HG03095 (cell line): ENCODE measurements around the gene RDH16.
"Not testable (repeated sequence)": the region's sequence is repeated elsewhere in the genome, so short reads cannot be mapped to it uniquely, and the experiment has no call there.

Experiments used
- ATAC-seq: cut with Tn5 transposase; IDR thresholded peaks from one replicate; pipeline ENCODE4 v1.9.1; 2021; ENCODE audit warnings: moderate library complexity; ENCODE audit not compliant: unreplicated experiment

The RDH16 gene

DNA sequence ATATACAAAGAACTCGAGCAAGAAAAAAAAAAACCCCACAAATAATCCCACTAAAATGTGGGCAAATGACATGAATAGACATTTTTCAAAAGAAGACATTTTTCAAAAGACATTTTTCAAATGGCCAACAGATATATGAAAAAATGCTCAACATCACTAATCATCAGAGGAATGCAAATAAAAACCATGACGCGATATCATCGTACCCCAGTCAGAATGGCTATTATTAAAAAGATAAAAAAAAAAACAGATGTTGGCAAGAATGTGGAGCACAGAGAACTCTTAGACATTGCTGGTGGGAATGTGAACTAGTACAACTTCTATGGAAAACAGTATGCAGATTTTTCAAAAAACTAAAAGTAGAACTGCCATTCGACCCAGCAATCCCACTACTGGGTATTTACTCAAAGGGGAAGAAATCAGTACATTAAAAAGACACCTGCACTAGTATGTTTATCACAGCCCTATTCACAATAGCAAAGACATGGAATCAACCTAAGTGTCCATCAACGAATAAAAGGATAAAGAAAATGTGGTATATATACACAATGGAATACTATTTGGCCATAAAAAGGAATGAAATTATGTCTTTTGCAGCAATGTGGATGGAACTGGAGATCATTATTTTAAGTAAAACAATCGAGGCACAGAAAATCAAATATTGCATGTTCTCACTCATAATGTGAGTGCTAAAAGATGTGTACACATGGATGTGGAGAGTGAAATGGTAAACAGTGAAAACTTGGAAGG, 32.6 kb upstream of the RDH16 start:
- ATAC-seq, result no peak

DNA sequence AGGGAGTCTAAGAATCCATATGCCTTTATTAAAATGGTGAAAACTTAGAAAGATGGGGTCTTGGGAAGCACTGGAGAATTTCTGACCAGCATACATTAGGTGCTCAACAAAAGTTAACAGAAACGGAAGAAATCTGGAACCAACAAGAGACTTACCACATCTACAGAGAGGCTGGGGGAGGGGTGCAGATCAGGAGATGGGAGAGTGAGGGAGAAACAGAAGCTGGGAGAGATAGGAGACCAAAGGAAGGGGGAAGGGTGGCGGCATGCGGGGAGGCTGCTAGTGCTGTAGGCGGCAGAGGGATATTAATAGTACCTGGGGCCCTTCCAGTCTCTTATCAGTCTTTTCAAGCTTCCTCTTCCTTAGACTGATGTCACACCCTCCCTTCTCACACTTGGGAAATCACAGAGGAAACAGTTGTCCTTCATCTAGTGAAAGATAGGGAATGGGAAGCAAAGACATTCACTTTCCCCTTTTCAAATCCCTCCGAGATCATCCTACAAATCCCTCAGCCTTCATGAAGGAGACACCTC, 30.9 kb upstream of the RDH16 start:
- no peak for ATAC-seq

DNA sequence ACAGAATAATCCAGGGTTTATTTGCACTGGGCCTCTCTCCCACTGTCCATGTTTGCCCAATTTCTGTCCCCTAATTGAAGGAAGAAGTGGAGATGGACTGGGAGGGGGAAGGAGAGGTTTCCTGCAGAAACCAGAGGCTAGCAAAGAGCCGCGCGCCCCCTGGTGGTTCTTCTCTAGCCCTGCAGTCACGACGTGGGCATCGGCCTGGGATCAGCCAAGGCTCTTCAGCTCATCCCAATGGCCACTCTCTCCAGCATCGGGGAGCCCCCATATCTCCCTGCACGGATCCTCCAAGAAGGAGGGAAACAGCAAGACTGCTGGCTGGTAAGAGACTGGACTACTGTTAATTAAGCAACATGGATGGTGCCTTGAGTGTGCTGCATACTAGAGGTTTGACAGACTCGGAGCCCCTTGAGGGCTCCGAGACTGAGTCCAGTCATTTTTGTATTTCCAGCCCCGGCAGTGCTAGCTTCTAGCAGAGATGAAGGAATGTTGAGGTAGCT, 30.2 kb upstream of the RDH16 start:
- no peak for ATAC-seq

DNA sequence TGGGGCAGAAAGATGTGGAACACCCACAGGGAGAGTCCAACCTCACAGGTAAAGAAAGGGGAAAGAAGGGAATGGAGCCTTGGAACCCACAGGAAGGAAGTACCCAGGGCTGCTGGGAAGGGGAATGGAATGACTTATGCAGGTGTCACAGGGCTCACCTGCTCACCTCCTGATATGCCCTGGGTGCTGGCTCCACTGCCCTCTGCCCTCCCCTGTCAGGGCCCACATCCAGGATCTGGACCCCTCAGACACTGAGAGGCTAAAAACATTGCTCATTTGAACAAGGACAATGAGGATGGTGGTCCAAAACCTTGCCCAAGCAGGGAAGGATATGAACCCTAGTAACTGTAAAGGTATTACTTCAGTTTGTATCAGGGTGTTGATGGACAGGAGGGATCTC, 29.6 kb upstream of the RDH16 start:
- no peak for ATAC-seq

DNA sequence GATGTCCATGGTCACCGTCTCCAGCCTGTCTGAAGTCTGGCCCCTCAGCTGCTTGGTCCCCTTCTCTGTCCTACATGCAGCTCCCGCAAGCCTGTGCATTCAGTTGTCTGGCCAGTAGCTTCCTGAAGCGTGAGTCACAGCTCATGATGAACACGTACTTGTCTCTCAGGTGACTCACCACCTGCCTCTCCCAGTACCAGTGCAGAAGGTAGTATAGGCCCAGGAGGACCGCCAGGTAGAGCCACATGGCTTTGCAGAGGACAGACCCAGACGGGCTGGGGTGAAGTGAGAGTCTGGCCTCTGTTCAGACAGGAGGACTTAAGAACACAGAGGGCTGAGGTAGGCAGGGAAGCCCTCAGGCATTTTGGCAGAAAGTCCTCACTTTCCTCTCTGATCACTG, 28.3 kb upstream of the RDH16 start:
- ATAC-seq, result not testable (repeated sequence)

DNA sequence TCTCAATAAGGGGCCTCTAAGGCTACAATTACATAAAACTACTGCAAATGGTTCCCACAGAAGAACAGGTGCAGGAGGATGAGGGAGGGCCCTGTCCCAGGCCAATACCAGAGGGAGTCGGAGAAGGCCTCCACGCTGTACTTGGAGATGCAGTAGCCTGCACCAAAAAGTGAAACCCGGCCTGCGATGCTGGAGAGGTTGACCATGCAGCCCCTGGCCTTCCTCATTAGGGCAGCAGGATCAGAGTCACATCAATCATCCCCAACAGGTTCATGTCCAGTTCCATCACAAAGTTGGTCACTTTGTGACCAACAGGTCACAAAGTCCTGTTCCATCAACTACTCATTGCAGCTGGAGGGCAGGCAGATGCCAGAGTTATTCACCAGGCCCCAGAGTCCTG, 26.0 kb upstream of the RDH16 start:
- no peak for ATAC-seq

DNA sequence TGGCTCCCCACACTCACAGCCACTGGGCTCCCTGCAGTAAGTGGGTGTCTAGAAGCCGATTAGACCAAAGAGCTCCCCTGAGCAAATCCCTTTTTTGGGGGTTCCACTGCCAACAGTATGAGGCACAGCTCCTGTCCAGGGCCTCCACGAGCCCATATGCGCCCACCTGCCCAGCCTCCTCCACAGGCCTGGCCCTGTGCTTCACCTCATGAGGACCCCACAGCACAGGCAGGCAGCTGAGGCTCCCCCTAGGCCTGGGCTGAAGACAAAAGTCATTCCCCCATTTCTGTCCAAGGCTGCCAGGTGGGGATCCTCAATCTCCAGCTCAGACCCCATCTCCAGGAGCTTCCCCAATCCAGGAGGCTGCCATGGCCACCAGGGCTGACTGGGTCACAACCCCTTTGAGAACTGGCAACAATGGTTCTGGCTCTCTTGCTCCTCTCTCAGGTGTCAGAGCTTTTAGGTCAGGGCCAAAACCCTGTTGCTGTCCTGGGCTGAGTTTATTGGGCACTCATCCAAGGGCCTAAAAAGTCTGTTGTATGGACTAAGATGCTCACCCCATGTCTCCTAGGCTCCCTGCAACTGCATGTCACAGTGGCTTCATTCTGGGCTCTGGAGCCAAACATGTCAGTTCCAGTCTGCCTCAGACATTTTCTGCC, 25.3 kb upstream of the RDH16 start:
- ATAC-seq, result not testable (repeated sequence)

DNA sequence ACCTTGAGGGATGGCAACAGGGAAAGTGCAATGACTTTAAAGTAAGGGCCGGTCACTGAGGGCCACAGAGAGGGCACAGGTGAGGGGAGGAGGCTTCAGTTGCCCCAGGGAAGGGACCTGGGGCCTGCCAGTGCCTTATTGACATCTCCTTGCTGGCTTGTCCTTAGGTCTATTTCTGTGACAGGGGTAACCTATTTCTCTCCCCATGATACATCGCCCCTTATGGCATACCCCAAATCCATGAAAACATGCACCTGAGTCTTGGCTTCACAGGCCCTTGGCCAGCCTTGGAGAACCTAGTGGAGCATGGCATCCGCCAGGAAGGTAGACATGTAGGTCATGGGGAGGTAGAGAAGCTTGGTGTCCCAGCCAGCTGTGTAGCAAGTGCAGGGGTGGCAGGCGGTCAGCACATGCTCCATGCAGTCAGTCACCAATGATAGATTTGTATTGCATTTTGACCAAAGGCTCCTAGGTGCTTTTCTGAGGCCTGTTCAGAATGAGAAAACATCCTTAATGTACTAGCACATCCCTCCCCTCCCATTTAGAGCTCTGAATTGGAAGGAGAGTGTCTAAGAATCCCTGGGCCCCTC, 23.6 kb upstream of the RDH16 start:
- ATAC-seq, result no peak

DNA sequence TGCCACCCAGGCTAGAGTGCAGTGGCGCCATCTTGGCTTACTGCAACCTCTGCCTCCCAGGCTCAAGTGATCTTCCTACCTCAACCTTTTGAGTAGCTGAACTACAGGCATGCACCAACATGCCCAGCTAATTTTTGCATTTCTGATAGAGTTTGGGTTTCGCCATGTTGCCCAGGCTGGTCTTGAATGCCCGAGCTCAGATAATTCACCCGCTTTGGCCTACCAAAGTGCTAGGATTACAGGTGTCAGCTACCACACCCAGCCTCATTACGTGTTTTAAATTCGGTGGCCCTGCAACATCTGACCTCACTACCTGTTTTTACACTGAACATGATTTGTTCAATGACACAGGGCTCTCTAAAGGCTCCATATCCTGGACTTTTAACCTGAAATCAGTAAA, 22.9 kb upstream of the RDH16 start:
- no peak for ATAC-seq

DNA sequence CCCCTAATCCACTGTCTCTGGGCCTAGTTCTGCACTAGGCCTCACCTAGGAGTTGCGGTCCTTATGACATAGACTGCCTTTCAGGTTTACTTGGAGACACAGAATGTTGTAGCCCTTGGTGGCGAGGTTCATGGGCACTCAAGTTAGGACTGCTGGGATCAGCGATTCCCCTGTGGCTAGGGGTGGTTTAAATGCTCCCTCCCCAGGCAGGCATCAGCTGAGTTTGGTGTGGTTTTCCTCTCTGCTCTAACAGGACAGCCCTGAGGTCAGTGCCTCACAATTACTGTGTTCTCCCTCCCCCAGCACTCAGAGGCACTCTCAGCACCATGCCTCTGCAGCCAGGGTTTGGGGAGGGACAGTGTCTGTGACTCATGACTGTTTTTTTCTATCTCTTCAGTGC, 22.2 kb upstream of the RDH16 start:
- no peak for ATAC-seq

DNA sequence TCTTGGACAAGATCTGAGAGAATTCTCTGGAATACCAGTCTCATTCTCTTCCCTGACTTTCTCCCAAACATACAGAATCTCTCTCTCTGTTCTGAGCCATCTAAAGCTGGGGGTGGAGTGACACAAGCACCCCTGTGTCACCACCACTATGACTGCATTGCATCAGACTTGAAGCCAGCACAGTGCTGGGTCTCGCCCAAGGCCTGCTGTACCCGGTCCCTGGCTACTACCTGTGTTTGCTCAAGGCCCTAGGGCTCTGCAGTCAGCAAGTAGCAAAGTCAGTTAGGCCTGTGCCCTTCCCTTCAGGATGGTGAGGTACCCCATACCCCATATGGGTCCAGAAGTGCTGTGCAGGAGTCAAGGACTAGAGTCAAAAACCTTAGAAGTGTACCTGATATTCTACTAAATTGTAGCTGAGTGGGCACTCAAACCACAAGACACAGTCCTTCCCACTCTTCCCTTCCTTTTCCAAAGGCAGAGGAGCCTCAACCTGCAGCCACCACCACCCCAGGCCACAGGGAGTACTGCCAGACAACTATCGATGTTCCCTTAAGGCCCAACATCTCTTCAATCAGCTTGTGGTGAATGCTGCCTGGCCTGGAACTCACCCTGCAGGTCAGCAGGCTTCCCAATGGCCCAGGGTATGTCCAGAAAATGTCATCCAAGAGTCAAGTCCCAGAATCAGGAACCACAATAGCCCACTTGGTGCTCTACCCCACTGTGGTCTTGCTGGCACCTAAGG, 21.2 kb upstream of the RDH16 start:
- no peak for ATAC-seq

DNA sequence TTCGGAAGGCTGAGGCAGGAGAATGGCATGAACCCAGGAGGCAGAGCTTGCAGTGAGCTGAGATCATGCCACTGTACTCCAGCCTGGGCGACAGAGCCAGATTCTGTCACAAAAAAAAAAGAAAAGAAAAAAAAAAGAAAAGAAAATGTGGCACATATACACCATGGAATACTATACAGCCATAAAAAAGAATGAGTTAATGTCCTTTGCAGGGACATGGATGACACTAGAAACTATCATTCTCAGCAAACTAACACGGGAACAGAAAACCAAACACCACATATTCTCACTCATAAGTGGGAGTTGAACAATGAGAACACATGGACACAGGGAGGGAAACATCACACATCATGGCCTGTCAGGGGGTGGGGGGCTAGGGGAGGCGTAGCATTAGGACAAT, 20.0 kb upstream of the RDH16 start:
- ATAC-seq, result not testable (repeated sequence)

DNA sequence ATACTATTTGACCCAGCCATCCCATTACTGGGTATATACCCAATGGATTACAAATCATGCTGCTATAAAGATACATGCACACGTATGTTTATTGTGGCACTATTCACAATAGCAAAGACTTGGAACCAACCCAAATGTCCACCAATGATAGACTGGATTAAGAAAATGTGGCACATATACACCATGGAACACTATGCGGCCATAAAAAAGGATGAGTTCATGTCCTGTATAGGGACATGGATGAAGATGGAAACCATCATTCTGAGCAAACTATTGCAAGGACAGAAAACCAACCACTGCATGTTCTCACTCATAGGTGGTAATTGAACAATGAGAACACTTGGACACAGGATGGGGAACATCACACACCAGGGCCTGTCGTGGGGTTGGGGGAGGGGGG, 16.8 kb upstream of the RDH16 start:
- ATAC-seq, result not testable (repeated sequence)

DNA sequence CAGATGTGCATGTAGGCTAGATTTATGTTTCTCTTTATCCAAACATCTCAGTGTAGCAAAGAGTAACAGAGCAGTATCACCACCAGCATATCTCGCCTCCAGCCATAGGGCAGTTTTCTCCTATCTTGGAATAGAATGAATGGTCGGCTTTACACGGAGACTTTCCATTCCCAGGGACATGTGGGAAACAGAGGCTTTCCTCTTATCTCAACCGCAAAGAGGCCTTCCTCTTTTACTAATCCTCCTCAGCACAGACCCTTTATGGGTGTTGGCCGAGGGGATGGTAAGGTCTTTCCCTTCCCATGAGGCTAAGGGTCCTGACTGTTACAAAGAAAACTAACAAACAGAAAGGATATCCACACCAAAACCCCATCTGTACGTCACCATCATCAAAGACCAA, 11.5 kb upstream of the RDH16 start:
- ATAC-seq, result not testable (repeated sequence)

DNA sequence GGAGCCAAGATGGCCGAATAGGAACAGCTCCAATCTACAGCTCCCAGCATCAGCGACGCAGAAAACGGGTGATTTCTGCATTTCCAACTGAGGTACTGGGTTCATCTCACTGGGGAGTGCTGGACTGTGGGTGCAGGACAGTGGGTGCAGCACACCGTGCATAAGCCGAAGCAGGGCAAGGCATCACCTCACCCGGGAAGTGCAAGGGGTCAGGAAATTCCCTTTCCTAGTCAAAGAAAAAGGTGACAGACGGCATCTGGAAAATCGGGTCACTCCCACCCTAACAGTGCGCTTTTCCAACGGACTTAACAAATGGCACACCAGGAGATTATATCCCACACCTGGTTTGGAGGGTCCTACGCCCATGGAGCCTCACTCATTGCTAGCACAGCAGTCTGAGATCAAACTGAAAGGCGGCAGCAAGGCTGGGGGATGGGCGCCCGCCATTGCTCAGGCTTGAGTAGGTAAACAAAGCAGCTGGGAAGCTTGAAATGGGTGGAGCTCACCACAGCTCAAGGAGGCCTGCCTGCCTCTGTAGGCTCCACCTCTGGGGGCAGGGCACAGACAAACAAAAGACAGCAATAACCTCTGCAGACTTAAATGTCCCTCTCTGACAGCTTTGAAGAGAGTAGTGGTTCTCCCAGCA, 8.7 kb upstream of the RDH16 start:
- not testable (repeated sequence) for ATAC-seq

DNA sequence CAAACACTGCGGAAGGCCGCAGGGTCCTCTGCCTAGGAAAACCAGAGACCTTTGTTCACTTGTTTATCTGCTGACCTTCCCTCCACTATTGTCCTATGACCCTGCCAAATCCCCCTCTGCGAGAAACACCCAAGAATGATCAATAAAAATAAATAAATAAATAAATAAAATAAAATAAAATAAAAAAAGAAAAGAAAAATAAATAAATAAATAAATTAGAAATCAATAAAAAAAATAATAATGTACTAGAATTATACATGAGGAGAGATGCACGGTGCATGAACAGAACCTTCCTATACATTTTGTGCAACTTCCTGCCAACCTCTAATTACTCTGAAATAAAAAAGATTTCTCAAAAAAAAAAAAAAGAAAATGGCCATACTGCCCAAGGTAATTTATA, 7.7 kb upstream of the RDH16 start:
- not testable (repeated sequence) for ATAC-seq

DNA sequence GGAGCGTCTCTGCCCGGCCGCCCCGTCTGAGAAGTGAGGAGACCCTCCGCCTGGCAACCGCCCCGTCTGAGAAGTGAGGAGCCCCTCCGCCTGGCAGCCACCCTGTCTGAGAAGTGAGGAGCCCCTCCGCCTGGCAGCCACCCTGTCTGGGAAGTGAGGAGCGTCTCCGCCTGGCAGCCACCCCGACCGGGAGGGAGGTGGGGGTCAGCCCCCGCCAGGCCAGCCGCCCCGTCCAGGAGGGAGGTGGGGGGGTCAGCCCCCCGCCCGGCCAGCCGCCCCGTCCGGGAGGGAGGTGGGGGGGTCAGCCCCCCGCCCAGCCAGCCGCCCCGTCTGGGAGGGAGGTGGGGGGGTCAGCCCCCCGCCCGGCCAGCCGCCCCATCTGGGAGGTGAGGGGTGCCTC, 6.1 kb upstream of the RDH16 start:
- not testable (repeated sequence) for ATAC-seq

DNA sequence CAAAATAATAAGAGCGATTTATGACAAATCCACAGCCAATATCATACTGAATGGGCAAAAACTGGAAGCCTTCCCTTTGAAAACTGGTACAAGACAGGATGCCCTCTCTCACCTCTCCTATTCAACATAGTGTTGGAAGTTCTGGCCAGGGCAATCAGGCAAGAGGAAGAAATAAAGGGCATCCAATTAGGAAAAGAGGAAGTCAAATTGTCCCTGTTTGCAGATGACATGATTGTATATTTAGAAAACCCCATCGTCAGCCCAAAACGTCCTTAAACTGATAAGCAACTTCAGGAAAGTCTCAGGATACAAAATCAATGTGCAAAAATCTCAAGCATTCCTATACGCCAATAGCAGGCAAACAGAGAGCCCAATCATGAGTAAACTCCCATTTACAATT, 4.8 kb upstream of the RDH16 start:
- ATAC-seq, result not testable (repeated sequence)

DNA sequence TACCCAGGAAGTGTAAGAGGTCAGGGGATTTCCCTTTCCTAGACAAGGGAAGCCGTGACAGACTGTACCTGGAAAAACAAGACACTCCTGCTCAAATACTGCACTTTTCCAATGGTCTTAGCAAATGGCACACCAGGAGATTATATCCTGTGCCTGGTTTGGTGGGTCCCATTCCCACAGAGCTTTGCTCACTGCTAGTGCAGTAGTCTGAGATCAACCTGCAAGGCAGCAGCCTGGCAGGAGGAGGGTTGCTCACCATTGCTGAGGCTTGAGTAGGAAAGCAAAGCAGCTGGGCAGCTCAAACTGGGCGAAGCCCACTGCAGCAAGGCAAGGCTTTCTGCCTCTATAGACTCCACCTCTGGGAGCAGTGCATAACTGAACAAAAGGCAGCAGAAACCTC, 1.0 kb upstream of the RDH16 start:
- ATAC-seq, result no peak

DNA sequence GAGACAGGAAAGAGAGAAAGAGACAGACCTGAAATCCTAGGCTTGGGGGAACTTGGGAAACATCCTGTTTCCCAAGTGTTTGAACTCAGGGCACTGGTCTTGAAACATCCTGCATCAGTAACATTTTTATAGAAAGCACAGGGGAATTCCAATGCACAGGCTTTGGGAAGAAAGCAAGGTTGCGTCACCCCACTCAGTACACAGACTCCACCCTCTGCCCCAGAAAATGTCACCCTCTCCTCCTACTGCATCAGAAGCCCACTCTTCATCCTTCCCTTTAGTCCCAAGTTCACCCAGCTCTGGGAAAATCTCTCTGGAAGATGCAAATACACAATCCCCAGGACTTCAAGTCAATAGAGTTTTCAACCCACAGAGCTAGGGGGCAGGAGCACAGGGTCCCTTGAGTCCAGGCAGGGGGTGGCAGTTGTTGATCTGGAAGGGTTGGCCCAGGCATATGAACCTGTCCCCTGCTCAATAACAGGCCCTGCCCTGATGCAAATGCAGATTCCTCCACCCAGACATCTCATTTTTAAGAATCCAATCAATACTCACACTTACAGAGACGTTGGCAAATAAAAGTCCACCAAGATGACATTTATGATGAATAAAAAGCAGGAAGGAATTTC, 1.7 kb downstream of the RDH16 start:
- ATAC-seq, result no peak
